GM19324 (cell line): ENCODE data around the gene MCUR1.
"Not testable (repeated sequence)": the region's sequence is repeated elsewhere in the genome, so short reads cannot be mapped to it uniquely, and the experiment has no call there.

Experiments
- ATAC-seq: cut with Tn5 transposase; IDR thresholded peaks from one replicate; pipeline ENCODE4 v1.9.1; 2021; ENCODE audit warnings: mild to moderate bottlenecking, moderate library complexity; ENCODE audit not compliant: unreplicated experiment, low FRiP score

MCUR1 gene

GRCh38 chr6:13814176-13814937 lies at the start of gene MCUR1:
MCUR1 (minus strand) TSS chr6:13814557; CDS start chr6:13814429, 128 bp downstream.
- peak; percentile 91 for ATAC-seq

GRCh38 chr6:13863699-13864155 lies 49.4 kb upstream of the MCUR1 start:
- no peak for ATAC-seq

- not testable (repeated sequence) for ATAC-seq
These were observed 46.3 kb upstream of the MCUR1 start for GRCh38 chr6:13860556-13861185.

GRCh38 chr6:13859871-13860555 lies 45.7 kb upstream of the MCUR1 start:
- ATAC-seq, result no peak

- ATAC-seq, result no peak
These were observed 40.4 kb upstream of the MCUR1 start for GRCh38 chr6:13854716-13855250.

GRCh38 chr6:13853871-13854270 lies 39.5 kb upstream of the MCUR1 start:
- no peak for ATAC-seq

- ATAC-seq, result no peak
These were observed 37.4 kb upstream of the MCUR1 start for GRCh38 chr6:13851803-13852202.

- no peak for ATAC-seq
These were observed 37.0 kb upstream of the MCUR1 start for GRCh38 chr6:13851330-13851729.

- ATAC-seq, result not testable (repeated sequence)
These were observed 36.3 kb upstream of the MCUR1 start for GRCh38 chr6:13850690-13851089.

GRCh38 chr6:13848522-13849150 lies 34.3 kb upstream of the MCUR1 start:
- ATAC-seq, result no peak

GRCh38 chr6:13847326-13848050 lies 33.1 kb upstream of the MCUR1 start:
- ATAC-seq, result no peak

GRCh38 chr6:13846841-13847240 lies 32.5 kb upstream of the MCUR1 start:
- no peak for ATAC-seq

- ATAC-seq, result no peak
These were observed 27.6 kb upstream of the MCUR1 start for GRCh38 chr6:13841936-13842335.

GRCh38 chr6:13838616-13839015 lies 24.3 kb upstream of the MCUR1 start:
- no peak for ATAC-seq

- ATAC-seq, result no peak
These were observed 21.8 kb upstream of the MCUR1 start for GRCh38 chr6:13836170-13836569.

GRCh38 chr6:13834790-13835189 lies 20.4 kb upstream of the MCUR1 start:
- ATAC-seq, result no peak

GRCh38 chr6:13834018-13834417 lies 19.7 kb upstream of the MCUR1 start:
- not testable (repeated sequence) for ATAC-seq

GRCh38 chr6:13832778-13833177 lies 18.4 kb upstream of the MCUR1 start:
- ATAC-seq, result no peak

- no peak for ATAC-seq
These were observed 17.3 kb upstream of the MCUR1 start for GRCh38 chr6:13831615-13832014.

- no peak for ATAC-seq
These were observed 16.4 kb upstream of the MCUR1 start for GRCh38 chr6:13830803-13831202.
